Measurements from ENCODE around the gene EML1.

EML1 gene

DNA sequence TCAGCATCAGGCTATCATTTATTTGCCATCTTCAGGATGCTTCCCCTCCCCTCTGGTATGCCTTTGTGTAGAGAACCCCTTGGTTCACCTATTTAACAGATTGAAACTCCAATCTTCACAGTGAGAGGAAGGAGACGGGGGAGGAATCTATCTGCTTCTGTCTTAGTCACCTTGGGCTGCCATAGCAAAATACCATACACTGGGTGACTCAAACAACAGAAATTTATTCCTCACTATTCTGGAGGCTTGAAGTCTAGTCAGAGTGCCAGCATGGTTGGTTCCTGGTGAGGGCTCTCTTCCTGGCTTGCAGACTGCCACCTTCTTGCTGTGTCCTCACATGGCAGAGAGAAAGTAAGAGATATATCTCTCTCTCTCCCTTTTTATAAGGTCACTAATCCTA, 13.5 kb upstream of the EML1 start:
- no peak for DNase-seq (ENCODE audit: low read depth in 2 of 2)

DNA sequence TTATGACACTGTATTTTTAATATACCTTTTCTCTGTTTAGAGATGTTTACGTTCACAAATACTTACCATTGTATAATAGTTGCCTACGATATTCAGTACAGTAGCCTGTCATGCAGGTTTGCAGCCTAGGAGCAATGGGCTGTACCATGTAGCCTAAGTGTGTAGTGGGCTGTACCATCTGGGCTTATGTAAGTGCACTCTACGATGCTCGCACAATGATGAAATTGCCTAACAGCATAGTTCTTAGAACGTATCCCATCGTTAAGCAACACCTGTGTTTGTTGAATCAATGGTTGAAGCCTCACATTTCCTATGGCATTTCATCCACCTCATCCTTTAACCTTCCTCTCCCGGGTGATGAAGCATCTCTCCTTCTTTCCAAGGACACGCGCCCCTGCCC, 12.5 kb upstream of the EML1 start:
- no peak for DNase-seq (ENCODE audit: low read depth in 2 of 2)

DNA sequence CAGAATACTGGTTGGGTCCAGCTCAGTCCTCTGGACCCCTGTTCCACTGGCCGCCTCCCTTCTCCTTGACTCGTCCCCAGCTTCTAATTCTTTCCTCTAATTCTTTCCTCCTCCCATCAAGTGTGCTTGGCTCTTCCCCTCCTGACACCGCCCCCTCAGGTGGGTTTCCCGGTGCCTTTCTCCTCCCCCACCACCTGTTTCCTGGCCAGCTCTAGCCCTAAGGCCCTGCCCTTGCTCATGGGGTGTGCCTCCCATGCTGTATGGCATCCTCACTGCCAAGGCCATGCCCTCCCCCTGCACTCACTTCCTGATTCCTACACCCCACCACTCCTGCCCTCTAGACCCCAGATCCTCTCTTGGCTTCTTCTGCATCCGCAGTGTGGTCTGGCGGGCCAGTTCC, 12.1 kb upstream of the EML1 start:
- no peak for DNase-seq (ENCODE audit: low read depth in 2 of 2)

DNA sequence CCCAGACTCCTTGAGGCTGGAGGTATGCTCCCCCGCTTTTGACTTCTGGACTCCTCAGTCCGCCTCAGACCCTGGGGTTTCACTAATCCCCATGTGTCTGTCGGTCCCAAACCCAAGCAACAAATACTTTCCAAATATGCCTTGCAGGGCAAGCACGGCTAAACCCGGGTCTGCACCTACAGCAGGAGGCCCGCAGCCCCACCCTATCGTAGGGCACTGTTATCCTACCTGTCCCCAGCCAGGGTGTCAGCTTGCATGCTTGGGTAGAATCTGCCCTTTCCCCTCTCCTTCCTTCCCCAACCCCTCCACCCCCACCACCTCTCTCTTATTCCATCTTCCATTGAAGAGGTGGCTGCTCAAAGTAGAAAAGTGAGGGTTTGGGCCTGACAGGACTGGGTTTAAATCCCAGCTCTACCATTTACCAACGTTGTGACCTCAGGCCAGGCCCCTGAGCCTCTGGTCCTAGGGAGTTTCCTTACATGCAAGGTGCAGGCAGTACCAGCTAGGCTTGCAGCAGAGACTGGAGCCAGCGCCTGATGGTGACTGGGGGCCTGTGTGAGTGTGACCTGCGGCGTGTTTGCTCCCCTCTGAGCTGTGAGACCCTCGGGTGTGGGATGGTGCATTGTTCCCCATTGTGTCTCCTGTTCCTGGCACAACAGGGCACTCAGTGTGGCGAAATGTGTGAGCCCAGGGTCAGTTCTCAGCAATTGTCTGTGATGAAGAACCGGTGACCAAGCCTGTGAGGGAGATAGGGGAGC, 11.2 kb upstream of the EML1 start:
- DNase-seq (ENCODE audit: low read depth in 2 of 2), result no peak

DNA sequence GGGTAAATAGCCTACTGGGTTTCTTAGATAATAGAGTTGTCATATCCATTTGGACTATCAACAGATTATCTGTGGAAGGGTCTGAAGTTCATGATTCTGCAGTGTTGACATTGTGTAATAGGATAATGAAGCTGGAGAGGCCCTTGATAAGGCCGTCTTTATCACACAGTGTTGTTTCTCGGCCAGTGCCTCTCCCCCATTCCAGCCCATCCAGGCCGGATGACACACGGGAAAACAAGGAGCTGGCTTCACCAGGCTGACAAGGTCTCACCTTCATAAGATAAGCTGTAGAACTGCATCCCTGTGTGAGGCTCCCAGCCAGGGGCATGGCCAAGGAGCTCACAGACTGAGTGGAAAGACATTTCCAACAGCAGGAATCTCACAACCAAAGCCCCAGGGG, 8.7 kb upstream of the EML1 start:
- DNase-seq (ENCODE audit: low read depth in 2 of 2), result no peak

DNA sequence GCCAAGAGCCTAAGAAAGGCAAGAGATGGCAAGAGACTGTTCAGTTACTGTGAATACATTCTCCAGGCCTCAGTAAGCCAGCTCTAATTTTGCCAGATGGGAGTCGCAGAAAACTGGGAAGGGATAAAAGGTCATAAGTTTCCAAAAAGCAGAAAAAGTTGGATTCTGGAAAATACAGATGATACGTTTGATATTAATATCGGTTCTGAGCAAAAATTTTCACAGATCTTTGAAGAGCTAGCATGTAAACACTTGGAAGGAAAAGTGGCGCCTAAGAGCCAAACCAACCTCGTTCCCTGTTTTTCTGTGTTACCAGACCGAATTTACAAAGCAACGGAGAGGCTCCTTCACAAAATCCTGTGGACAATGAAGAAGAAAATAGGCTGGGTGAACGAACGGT, 7.8 kb upstream of the EML1 start:
- DNase-seq (ENCODE audit: low read depth in 2 of 2), result no peak

DNA sequence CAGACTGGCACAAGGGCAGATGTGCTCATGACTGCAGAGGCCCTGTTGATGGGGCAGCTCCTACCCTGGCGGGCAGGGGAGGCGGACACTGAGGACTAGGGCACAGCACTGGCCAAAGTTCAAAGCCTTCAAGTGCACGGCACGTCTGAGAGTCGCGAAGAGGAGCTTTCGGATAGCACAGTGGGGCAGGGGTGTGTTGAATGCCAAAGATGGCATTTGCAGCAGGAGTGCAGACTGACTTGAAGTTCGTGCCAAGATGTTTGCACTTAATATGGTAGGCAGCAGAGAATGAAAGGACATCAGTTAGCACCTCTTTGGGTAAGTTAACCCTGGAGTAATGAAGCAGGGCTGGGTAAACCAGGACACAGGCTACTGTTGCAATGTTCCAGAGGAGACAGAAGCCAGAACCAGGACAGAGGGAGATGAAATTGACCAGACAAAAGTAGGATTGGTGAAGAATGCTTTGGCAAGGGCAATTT, 6.7 kb upstream of the EML1 start:
- no peak for DNase-seq (ENCODE audit: low read depth in 2 of 2)

DNA sequence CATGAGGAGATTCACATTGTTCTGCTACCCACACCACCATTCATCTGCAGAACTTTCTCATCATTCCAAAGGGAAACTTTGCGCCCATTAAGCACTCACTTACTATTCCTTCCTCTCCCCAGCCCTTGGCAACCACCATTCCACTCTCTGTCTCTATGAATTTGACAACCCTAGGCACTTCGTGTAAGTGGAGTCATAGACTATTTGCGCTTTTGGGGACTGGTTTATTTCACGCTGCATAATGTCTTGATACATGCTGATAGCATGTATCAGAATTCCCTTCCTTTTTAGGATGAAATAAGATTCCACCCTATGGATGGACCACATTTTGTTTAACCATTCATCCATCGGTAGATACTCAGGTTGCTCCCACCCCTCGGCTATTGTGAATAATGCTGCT, 4.5 kb upstream of the EML1 start:
- DNase-seq (ENCODE audit: low read depth in 2 of 2), result no peak

DNA sequence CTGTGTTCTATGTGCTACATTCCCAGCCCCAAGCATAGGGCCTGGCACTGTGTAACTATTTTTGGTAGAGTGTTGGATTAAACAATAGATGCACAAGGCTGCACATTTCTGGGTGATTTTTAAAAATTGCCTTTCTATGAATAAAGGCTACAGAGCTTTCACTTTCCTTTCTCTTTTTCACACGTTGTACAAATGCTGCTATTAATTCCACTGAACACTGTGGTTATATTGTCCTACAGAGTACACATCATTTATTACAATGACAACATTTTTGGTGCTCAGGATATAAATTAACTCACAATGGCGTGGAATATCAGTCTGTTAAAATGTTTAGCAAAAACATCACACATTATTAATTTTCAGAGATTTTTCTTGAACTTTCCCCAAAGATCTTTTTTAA, 3.6 kb upstream of the EML1 start:
- DNase-seq (ENCODE audit: low read depth in 2 of 2), result no peak

DNA sequence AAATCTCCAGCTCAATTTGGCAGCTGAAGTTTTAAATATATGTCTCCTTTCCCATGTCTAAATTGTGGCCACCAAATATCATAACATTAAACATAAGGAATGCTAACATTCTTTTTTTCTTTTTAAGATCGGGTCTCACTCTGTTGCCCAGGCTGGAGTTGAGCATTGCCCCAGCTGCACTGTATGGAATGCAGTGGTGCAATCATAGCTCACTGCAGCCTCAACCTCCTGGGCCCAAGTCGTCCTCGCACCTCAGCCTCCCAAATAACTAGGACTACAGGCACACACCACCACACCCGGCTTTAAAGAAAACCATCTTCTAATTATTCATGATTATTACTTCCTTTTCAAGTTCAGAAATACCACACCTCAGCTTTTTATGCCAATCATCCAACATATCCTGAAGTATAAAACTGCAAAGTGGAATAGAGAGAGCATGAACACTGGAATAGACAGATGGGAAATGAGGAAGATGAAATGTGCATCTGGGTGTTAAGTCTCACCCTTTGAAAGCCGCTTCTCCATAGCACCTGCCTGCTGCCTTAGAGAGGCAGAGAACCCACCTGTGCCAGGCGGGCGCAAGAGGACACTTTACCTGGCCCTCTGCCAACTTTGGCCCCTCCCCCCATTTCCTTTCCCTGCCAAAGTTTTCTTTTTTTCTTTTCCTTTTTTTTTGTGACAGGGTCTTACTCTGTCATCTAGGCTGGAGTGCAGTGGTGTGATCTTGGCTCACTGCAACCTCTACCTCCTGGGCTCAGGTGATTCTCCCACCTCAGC, 2.8 kb upstream of the EML1 start:
- no peak for DNase-seq (ENCODE audit: low read depth in 2 of 2)

DNA sequence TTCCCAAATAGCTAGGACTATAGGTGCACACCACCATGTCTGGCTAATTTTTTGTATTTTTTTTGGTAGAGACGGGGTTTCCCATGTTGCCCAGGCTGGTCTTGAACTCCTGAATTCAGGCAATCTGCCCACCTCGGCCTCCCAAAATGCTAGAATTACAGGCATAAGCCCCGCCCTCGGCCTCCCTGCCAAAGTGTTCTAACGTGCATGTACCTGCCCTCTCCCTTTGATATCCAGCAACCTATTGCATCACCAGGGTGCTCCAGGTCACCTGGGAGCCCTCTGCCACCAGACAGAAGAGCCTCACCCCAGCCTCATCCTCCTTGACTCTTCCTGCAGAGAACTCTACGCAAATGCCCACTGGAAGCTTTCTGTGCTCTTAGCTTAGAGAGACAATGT, 2.2 kb upstream of the EML1 start:
- DNase-seq (ENCODE audit: low read depth in 2 of 2), result no peak

DNA sequence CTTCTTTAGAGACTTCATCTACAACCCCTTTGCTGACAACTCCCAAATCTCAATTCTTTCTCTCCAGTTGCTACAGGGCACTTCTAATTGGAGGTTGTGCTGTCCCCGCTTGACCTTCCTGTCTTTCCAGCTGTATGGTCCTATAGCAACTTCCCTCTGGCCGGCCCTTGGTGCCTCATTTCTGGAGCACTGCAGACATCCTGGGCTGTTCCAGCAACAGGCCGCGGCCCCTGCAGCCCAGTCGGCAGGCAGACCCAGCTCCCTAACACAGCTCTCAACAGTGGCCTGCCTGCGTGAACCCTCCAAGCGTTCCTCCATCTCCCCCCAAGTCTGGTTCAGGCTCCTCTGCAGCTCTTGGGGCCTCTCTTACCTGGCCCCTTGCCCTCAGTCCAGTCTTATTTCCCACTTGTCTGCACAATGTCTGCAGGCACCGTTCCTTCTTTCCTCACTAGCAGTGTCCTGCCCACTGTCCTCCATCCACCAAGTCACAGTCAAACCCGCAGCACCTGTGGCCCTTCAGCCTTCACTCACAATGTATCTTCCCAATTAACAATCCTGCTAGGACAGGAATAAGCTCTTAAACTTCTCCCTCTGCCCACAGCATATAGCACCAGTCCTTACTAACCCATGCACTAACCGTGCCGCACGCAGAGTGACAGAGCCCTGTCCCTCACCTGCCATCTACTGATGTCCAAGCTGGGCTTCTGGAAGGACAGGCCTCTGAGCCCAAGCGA, 1.6 kb upstream of the EML1 start:
- no peak for DNase-seq (ENCODE audit: low read depth in 2 of 2)

DNA sequence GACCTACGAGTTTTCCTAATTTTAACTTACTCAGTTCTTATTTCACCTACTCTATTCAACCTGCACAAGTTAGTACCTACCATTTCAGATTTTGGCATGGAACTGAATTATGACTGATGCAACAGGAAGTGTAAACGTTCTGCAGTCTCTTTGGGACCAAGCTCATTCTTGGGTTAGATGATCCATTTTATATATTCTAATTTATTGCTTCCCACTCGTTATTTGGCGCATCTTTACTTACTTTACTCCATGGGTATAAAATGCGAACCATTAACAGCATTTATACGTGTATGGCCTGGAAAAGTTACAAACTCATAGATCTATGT, 1.0 kb upstream of the EML1 start:
- no peak for DNase-seq (ENCODE audit: low read depth in 2 of 2)

DNA sequence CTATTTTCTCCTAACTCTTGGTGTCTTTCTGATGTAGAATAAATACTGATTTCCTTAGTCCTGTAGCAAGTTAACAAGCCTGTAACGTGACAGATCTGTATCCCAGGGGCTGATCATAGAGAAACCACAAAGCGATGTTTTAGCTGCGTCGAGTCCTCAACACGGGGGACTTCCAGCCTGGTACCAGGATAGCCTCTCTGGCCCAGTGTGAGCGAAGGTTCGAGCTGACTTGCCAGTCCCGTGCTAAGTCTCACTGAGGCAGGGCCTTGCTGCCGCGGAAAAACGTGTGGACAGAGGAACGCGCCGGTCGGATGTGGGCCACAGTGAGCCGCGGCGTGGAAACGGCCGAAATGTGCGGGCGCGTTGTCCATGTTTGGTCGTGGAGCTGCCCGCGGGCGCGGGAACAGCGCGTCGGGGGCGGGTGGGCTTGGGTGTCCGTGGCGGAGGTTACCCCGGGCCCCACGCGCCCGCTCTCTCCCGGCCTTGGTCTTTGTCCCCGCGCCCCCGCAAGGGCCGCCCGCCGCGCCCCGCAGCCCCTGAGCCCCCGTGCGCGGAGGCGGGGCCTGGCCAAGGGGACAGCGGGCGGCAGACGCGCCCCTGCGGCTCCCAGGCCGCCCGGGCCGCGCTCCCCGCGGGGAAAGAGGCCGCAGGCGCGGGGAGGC, 531 bp upstream of the EML1 start:
- DNase-seq (ENCODE audit: low read depth in 2 of 2), result no peak

DNA sequence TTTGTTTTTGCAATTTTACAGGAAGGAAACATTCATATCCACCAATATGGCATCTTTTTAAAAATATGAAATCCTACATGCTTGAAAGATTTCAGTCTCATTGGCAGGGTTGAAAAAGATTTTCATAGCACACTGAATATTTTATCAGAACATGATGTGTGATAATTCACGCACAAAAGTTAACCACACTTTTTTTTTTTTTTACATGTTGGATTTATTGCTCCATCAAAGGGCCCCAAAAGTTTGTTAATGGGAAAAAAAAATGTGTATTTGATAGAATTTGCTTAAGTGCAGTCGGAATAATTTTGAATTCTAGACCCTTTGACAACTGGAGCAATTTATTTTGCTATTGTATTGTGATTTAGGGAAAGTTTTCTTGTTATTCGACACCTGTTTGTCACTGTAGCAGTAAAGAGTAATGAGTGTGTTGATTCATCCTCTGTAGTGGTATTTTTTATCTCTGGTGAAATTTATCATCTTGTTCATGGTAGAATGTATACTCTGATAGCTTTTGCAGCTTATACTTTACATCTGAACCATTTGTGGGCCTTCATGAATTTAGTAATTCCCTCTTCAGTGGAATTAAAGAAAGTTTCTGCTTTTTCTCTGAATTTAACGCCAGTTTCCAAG, 1.1 kb downstream of the EML1 start:
- DNase-seq (ENCODE audit: low read depth in 2 of 2), result no peak

DNA sequence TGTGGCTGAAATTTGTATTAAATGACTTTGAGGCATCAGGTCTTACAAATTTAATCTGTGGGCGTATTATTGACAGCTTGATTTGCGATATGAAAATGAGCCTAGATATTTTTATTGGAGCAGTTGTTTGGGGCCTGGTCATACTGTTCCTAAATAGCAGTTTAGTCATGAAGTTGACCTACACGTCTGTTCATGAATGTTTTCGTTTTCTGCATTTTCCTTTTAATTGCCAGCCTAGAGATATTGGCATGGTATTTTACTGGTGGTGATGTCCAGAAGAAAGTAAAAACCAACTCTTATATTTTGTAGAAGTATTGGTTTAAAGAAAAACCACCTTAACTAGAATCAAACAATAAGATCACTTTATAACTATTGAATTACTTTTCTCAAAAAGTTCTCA, 1.8 kb downstream of the EML1 start:
- no peak for DNase-seq (ENCODE audit: low read depth in 2 of 2)

DNA sequence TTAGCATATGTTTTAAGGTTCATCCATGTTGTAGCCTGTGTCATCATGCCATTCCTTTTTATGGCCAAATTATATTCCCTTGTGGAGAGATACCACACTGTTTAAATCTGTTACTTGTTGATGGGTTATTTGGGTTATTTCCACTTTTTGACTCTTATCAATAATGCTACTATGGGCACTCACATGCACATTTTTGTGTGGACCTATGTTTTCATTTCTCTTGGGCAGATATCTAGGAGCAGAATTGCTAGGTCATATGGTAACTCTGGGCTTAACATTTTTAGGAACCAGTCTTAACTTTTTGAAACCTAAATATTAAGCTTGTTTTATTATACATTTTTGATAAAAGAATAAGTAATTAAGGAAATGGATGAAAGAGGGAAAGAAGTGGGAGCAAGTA, 4.0 kb downstream of the EML1 start:
- DNase-seq (ENCODE audit: low read depth in 2 of 2), result no peak

DNA sequence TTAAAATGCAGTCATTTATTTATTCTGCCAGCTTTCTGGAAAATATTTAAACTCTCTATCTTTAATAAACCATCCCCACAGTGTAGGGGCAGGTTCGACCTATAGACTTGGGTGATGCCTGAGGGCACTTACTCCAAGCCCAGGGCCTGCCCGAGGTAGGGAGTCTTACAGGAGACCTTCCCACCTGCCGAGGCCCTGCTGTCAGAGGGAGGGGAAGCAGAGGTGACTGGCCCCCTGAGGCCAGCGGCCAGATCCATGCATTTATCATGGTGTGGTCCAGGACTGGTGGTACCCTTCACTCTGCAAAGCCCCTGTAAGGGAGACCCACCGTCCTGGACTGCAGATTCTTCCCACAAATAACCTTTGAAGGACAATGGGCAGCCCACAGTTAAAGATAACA, 7.6 kb downstream of the EML1 start:
- DNase-seq (ENCODE audit: low read depth in 2 of 2), result no peak

DNA sequence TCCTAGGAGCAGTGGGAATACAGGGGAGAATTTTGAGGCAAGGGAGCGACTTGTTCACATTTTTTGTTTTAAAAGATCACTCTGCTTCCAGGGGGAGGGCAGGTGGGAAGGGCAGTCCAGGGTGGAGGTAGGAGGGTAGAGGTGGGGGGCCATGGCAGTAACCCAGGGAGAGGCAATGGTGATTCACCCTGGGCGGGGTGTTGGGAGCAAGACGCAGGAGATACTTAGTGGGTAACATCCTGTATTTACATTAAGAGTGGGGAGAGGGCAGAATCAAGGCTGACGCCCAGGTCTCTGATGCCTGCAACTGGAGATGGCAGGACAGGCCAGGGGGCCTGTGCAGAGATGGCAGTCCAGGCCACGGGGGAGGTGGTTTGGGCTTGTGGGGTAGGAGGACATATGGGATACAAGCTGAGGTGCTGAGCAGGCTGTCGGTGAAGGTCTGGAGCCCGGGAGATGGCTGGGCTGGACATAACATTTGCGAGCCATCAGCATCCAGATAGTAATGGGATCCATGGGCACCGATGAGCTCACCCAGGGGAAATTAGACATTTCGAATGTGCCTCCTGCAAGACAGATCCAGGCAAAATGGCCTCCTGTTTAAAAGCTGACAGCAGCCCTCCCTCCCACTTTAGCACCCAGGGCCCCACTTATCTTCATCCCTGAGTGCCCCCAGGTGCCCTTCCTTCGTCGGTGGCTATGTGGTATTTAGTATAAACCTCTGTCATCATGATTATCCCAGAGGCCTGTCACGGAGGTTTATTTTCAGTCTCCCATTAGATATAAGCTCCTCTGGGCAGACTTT, 9.3 kb downstream of the EML1 start:
- DNase-seq (ENCODE audit: low read depth in 2 of 2), result no peak

DNA sequence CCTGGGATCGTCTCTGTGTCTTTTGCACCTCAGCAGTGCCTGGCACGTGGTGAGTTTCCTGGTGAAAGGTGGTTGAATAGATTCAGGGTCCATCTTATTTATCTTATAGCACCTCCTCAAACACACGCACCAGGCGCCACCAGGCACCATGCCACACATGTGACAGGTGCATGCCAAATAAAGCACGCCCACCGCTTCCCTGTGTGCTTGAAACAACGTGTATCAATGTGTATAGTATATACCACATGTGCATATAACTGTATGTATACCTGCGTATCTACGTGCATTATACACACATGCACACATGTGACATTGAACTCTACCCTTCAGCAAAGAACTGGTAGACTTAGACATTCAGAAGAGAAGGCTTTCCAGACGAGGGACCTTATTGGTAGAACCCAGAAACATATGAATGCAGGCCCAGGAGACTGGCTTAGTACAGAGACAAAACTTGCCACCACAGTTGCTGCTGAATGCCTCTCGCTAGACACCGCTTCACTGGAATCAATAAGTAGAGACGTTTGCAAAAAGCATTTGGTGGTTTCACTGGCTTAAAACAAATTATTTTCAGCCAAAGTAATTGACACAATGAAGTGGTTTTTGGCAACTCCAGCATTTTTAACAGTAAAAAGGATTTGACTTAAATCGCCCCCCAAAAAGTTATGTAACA, 10.0 kb downstream of the EML1 start:
- no peak for DNase-seq (ENCODE audit: low read depth in 2 of 2)

DNA sequence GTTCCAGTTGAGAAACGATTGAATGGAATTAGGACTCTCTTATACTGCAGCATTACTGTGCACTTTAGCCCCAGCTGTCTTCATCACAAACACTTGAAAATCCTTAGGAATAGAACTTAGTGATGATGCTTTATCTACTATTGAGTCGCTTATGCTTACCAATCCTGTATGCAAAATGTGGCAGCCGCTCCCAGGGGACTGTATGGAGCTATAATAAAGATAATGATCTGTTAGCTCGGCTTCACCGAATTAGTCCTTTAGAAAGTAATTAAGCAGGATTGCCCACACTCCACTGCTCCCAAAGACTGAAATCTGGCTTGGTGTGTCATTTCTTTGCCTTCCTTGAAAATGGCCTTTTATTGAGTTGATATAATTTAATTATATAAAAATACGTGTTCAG, 10.6 kb downstream of the EML1 start:
- DNase-seq (ENCODE audit: low read depth in 2 of 2), result no peak
